K562 (cell line): Measurements from ENCODE around the gene AAR2.

Experiments used
- CTCF ChIP-seq, 3 experiments: IDR thresholded peaks in 2 of 3; conservative IDR thresholded peaks in 1 of 3; 2 replicates each; pipeline ENCODE4 v1.5.1; 2011 to 2012; ENCODE audit warnings: low read length in 3 of 3, mild to moderate bottlenecking in 3 of 3, control low read depth in 2 of 3, improper control_type of control experiment in 1 of 3, inconsistent platforms in 1 of 3, low read depth in 1 of 3, mixed read lengths in 1 of 3, moderate library complexity in 1 of 3; ENCODE audit not compliant: insufficient read depth in 2 of 3
- FOXP4 ChIP-seq: sonication (generic); formaldehyde crosslinking; IDR thresholded peaks from 2 replicates; pipeline ENCODE4 v1.8.0; 2022; ENCODE audit warnings: mild to moderate bottlenecking, missing genetic modification reagents, borderline replicate concordance
- TEAD2 ChIP-seq: fragments of 450-650 bp; IDR thresholded peaks from 2 replicates; pipeline ENCODE4 v1.6.1; 2016; ENCODE audit warnings: missing genetic modification characterization, control low read depth, missing compliant biosample characterization
- ZBTB49 ChIP-seq: sonication (generic); formaldehyde crosslinking; IDR thresholded peaks from 2 replicates; pipeline ENCODE4 v1.8.0; 2022; ENCODE audit warnings: missing genetic modification reagents, mild to moderate bottlenecking, borderline replicate concordance
- ZNF717 ChIP-seq: fragments of 250-450 bp; sonication (Bioruptor Pico); IDR thresholded peaks from 2 replicates; pipeline ENCODE4 v1.5.0; 2021

GRCh38 chr20:36273414-36274180 lies 37.3 kb downstream of the AAR2 start:
- TF ChIP-seq CTCF (IDR thresholded peaks at IDR 0.05 in 2 of 3, conservative IDR thresholded peaks at IDR 0.05 in 1 of 3; ENCODE audit: insufficient read depth in 2 of 3, low read depth in 1 of 3, low read length in 3 of 3) (peak; percentile 44 to 49 (median 46); a peak in 5 of 6 replicates), TEAD2 (tag) (no peak), ZBTB49 (CRISPR knock-in tag) (no peak), ZNF717 (CRISPR knock-in tag) (no peak), FOXP4 (no peak)
